ENCODE results near the gene HDDC3. TPM values are rescaled to one million over a fixed set of nuclear protein-coding genes. Genes with fewer than 3 reads are reported as not detected.

HDDC3 gene
- total RNA-seq, 1 experiment from 2014 or later = 21.6 TPM

GRCh38 chr15:90979582-90979981, 47.2 kb upstream of the HDDC3 start:
- H3K27me3 ChIP-seq (replicated peaks; ENCODE audit: control insufficient read depth, insufficient read depth, low read length) = no peaks in the 10 kb centered on the region
- Mint-ChIP-seq H3K36me3 (ENCODE audit: insufficient read depth, unreplicated experiment) (peaks cover 87% of the 10 kb centered on the region), H3K27me3 (ENCODE audit: insufficient read depth, unreplicated experiment) (no peaks in the 10 kb centered on the region), H3K27ac (ENCODE audit: unreplicated experiment) (no peak overlapping the region), H3K9me3 (ENCODE audit: unreplicated experiment) (no peaks in the 10 kb centered on the region), H3K4me1 (ENCODE audit: low read depth, unreplicated experiment) (no peaks in the 10 kb centered on the region), H3K4me3 (ENCODE audit: unreplicated experiment) (no peak overlapping the region)
- no peak for TF ChIP-seq CTCF (IDR thresholded peaks at IDR 0.05; ENCODE audit: insufficient read depth in 1 of 2, low read depth in 1 of 2, low read length in 1 of 2, severe bottlenecking in 1 of 2, unreplicated experiment in 1 of 2)
- intact Hi-C loops (cut with micrococcal nuclease; ENCODE audit: unreplicated experiment) = no loop called here
- CTCF ChIA-PET = interaction anchor here (0.7 kb wide), 1 partner anchor 48 kb away, joined by 3 read pairs; no protein-coding TSS in a partner anchor
- no TSS peak for BruUV-seq (replicated peaks)
- H3K9me3 ChIP-seq = no peaks in the 10 kb centered on the region
- peaks cover 2% of the 10 kb centered on the region for H3K36me3 ChIP-seq (ENCODE audit: control insufficient read depth, insufficient read depth, low read length)
- POLR2A ChIA-PET = no interaction called here
- no peaks in the 10 kb centered on the region for H3K4me1 ChIP-seq
- no peak for DNase-seq
- no peak overlapping the region for H3K4me3 ChIP-seq (ENCODE audit: low read depth, low read length)

- BruUV-seq (replicated peaks) = no TSS peak
- Histone ChIP-seq H3K27me3 (replicated peaks; ENCODE audit: control insufficient read depth, insufficient read depth, low read length) (no peaks in the 10 kb centered on the region), H3K9me3 (no peaks in the 10 kb centered on the region), H3K4me1 (no peaks in the 10 kb centered on the region), H3K4me3 (ENCODE audit: low read depth, low read length) (no peak overlapping the region), H3K36me3 (ENCODE audit: control insufficient read depth, insufficient read depth, low read length) (peaks cover 2% of the 10 kb centered on the region)
- H3K9me3 Mint-ChIP-seq (ENCODE audit: unreplicated experiment) = no peaks in the 10 kb centered on the region
- no peak for DNase-seq
- no peak overlapping the region for H3K27ac Mint-ChIP-seq (ENCODE audit: unreplicated experiment)
- no peaks in the 10 kb centered on the region for H3K27me3 Mint-ChIP-seq (ENCODE audit: insufficient read depth, unreplicated experiment)
- TF ChIP-seq CTCF (IDR thresholded peaks at IDR 0.05; ENCODE audit: insufficient read depth in 1 of 2, low read depth in 1 of 2, low read length in 1 of 2, severe bottlenecking in 1 of 2, unreplicated experiment in 1 of 2) = no peak
- peaks cover 80% of the 10 kb centered on the region for H3K36me3 Mint-ChIP-seq (ENCODE audit: insufficient read depth, unreplicated experiment)
- ChIA-PET POLR2A (no interaction called here), CTCF (no interaction called here)
- intact Hi-C loops (cut with micrococcal nuclease; ENCODE audit: unreplicated experiment) = loop anchor here (5.0 kb wide), 1 partner anchor 58 kb away; no protein-coding TSS in a partner anchor
- H3K4me1 Mint-ChIP-seq (ENCODE audit: low read depth, unreplicated experiment) = no peaks in the 10 kb centered on the region
- H3K4me3 Mint-ChIP-seq (ENCODE audit: unreplicated experiment) = no peak overlapping the region
Measured at GRCh38 chr15:90974216-90974615, 41.9 kb upstream of the HDDC3 start.

- intact Hi-C loops (cut with micrococcal nuclease; ENCODE audit: unreplicated experiment) = loop anchor here (5.0 kb wide), 1 partner anchor 60 kb away; no protein-coding TSS in a partner anchor
- Histone ChIP-seq H3K9me3 (no peaks in the 10 kb centered on the region), H3K4me3 (ENCODE audit: low read depth, low read length) (no peak overlapping the region), H3K4me1 (no peaks in the 10 kb centered on the region), H3K27me3 (replicated peaks; ENCODE audit: control insufficient read depth, insufficient read depth, low read length) (no peaks in the 10 kb centered on the region), H3K36me3 (ENCODE audit: control insufficient read depth, insufficient read depth, low read length) (no peaks in the 10 kb centered on the region)
- POLR2A ChIA-PET = interaction anchor here (0.7 kb wide), 1 partner anchor 36 kb away, joined by 8 read pairs; no protein-coding TSS in a partner anchor
- DNase-seq = no peak
- BruUV-seq (replicated peaks) = no TSS peak
- TF ChIP-seq CTCF (IDR thresholded peaks at IDR 0.05; ENCODE audit: insufficient read depth in 1 of 2, low read depth in 1 of 2, low read length in 1 of 2, severe bottlenecking in 1 of 2, unreplicated experiment in 1 of 2) = no peak
- Mint-ChIP-seq H3K27ac (ENCODE audit: unreplicated experiment) (no peak overlapping the region), H3K9me3 (ENCODE audit: unreplicated experiment) (no peaks in the 10 kb centered on the region), H3K4me3 (ENCODE audit: unreplicated experiment) (no peak overlapping the region), H3K27me3 (ENCODE audit: insufficient read depth, unreplicated experiment) (no peaks in the 10 kb centered on the region), H3K36me3 (ENCODE audit: insufficient read depth, unreplicated experiment) (peaks cover 81% of the 10 kb centered on the region), H3K4me1 (ENCODE audit: low read depth, unreplicated experiment) (no peaks in the 10 kb centered on the region)
- CTCF ChIA-PET = no interaction called here
Measured at GRCh38 chr15:90972133-90972532, 39.8 kb upstream of the HDDC3 start.
